IMR-90 (cell line): ENCODE data around the gene CIAO3. TPM values are rescaled to one million over a fixed set of nuclear protein-coding genes. Genes with fewer than 3 reads are reported as not detected.

ENCODE experiments used
- ATAC-seq: fragments of 200-7000 bp; cut with Tn5 transposase; 2 replicates; pipeline ENCODE4 v1.9.1; 2020; ENCODE audit warnings: low read depth, mild to moderate bottlenecking, moderate library complexity
- BruUV-seq: library from RNA; stranded (reverse); fragments of 400-500 nt; replicated peaks from 2 replicates; lab custom pipeline; 2021; lab: Mats Ljungman, UMichigan
- CTCF ChIA-PET: fragments of 300-600 bp; formaldehyde crosslinking; extraction: SDS; loops from one replicate; lab custom pipeline; 2021; ENCODE audit warnings: antibody characterized with exemption; lab: Yijun Ruan, JAX
- POLR2A ChIA-PET: fragments of 300-600 bp; sonication (Branson Sonifier 250); formaldehyde crosslinking; loops from one replicate; lab custom pipeline; 2022; ENCODE audit warnings: antibody characterized with exemption; ENCODE audit not compliant: unreplicated experiment; lab: Charles Lee
- DNase-seq: peaks from one replicate; pipeline ENCODE4 v3.0.0; 2013
- H2AFZ ChIP-seq: replicated peaks from 2 replicates; pipeline ENCODE3; 2013; ENCODE audit warnings: low read length, mild to moderate bottlenecking; ENCODE audit not compliant: poor library complexity
- H2AK5ac ChIP-seq: 2 replicates; pipeline ENCODE4 v1.6.1; 2013; ENCODE audit warnings: low read depth, low read length, inconsistent platforms
- H2AK9ac ChIP-seq: replicated peaks from 2 replicates; pipeline ENCODE3; 2013; ENCODE audit warnings: mild to moderate bottlenecking, low read depth, low read length, moderate library complexity; ENCODE audit not compliant: poor library complexity
- H2BK120ac ChIP-seq: 2 replicates; pipeline ENCODE4 v1.6.1; 2013; ENCODE audit warnings: low read depth, low read length, inconsistent platforms
- H2BK15ac ChIP-seq: 3 replicates; pipeline ENCODE4 v1.6.1; 2013; ENCODE audit warnings: low read depth, low read length, inconsistent platforms
- H2BK20ac ChIP-seq: 2 replicates; pipeline ENCODE4 v1.6.1; 2013; ENCODE audit warnings: low read depth, mild to moderate bottlenecking, inconsistent platforms, low read length, moderate library complexity
- H2BK5ac ChIP-seq: 2 replicates; pipeline ENCODE4 v1.6.1; 2013; ENCODE audit warnings: mild to moderate bottlenecking, low read depth, low read length, inconsistent platforms; ENCODE audit not compliant: poor library complexity, severe bottlenecking
- H3K14ac ChIP-seq: replicated peaks from 2 replicates; pipeline ENCODE4 v1.6.1; 2013; ENCODE audit warnings: low read depth, low read length, inconsistent platforms
- H3K18ac ChIP-seq: 2 replicates; pipeline ENCODE4 v1.6.1; 2013; ENCODE audit warnings: low read depth, low read length, control low read depth
- H3K23ac ChIP-seq: 2 replicates; pipeline ENCODE4 v1.6.1; 2013; ENCODE audit warnings: low read depth, low read length, inconsistent platforms
- H3K27ac ChIP-seq: 2 replicates; pipeline ENCODE4 v1.5.1; 2013; ENCODE audit warnings: mild to moderate bottlenecking, control low read depth, low read length; ENCODE audit not compliant: insufficient read depth
- H3K27me3 ChIP-seq: 2 replicates; pipeline ENCODE4 v1.6.1; 2013; ENCODE audit warnings: low read length; ENCODE audit not compliant: control insufficient read depth, insufficient read depth
- H3K36me3 ChIP-seq: 2 replicates; pipeline ENCODE4 v1.6.1; 2013; ENCODE audit warnings: low read length, mixed read lengths; ENCODE audit not compliant: control insufficient read depth, insufficient read depth
- H3K4ac ChIP-seq: 2 replicates; pipeline ENCODE4 v1.6.1; 2013; ENCODE audit warnings: low read depth, low read length, inconsistent platforms
- H3K4me1 ChIP-seq: 2 replicates; pipeline ENCODE4 v1.6.1; 2013; ENCODE audit warnings: low read length, mixed read lengths; ENCODE audit not compliant: control insufficient read depth, insufficient read depth
- H3K4me2 ChIP-seq: 2 replicates; pipeline ENCODE4 v1.6.1; 2013; ENCODE audit warnings: low read depth, mild to moderate bottlenecking, control low read depth, low read length, moderate library complexity
- H3K4me3 ChIP-seq: 2 replicates; pipeline ENCODE4 v1.5.1; 2013; ENCODE audit warnings: low read depth, mild to moderate bottlenecking, control low read depth, low read length, moderate library complexity; ENCODE audit not compliant: insufficient read depth
- H3K56ac ChIP-seq: 2 replicates; pipeline ENCODE4 v1.6.1; 2013; ENCODE audit warnings: low read length, inconsistent platforms; ENCODE audit not compliant: insufficient read depth; ENCODE audit errors: extremely low read depth
- H3K79me1 ChIP-seq, 2 experiments: 2 replicates each; pipeline ENCODE4 v1.6.1; 2013; ENCODE audit warnings: low read length in 2 of 2, inconsistent platforms in 1 of 2, low read depth in 1 of 2
- H3K9ac ChIP-seq: 2 replicates; pipeline ENCODE4 v1.6.1; 2013; ENCODE audit warnings: low read depth, low read length, control low read depth
- H3K9me1 ChIP-seq: 2 replicates; pipeline ENCODE4 v1.6.1; 2013; ENCODE audit warnings: low read length, inconsistent platforms; ENCODE audit not compliant: insufficient read depth
- H3K9me3 ChIP-seq: 2 replicates; pipeline ENCODE4 v1.6.1; 2013; ENCODE audit warnings: low read length; ENCODE audit not compliant: control insufficient read depth, insufficient read depth
- H4K20me1 ChIP-seq: 2 replicates; pipeline ENCODE4 v1.6.1; 2013; ENCODE audit warnings: low read length, inconsistent platforms; ENCODE audit not compliant: insufficient read depth
- H4K5ac ChIP-seq: 2 replicates; pipeline ENCODE4 v1.6.1; 2013; ENCODE audit warnings: mild to moderate bottlenecking, low read depth, low read length, control low read depth
- H4K8ac ChIP-seq, 2 experiments: 2 replicates each; pipeline ENCODE4 v1.6.1; 2013; ENCODE audit warnings: low read depth in 2 of 2, low read length in 2 of 2, control low read depth in 1 of 2, inconsistent platforms in 1 of 2
- H4K91ac ChIP-seq: 2 replicates; pipeline ENCODE4 v1.6.1; 2013; ENCODE audit warnings: low read depth, low read length, inconsistent platforms; ENCODE audit not compliant: insufficient read depth
- CTCF ChIP-seq: conservative IDR thresholded peaks from 2 replicates; pipeline ENCODE4 v1.5.1; 2012; ENCODE audit warnings: mild to moderate bottlenecking, low read depth, low read length, improper control_type of control experiment
- SMC3 ChIP-seq: fragments of 150-350 bp; IDR thresholded peaks from 2 replicates; pipeline ENCODE4 v1.6.1; 2016; ENCODE audit warnings: low read depth, mild to moderate bottlenecking, antibody characterized with exemption, low read length, moderate library complexity
- WGBS, 2 experiments: methylation state at CpG; one replicate each; pipeline versions ENCODE4 v1.1.5 to v1.1.7; 2013; ENCODE audit warnings: missing lambda C conversion rate in 2 of 2; ENCODE audit not compliant: insufficient read length in 1 of 2; ENCODE audit errors: extremely low coverage in 2 of 2; 5-methylcytosine and 5-hydroxymethylcytosine counted together
- dilution Hi-C: fragments of 300-500 bp; cut with HindIII; formaldehyde crosslinking; loops from one replicate; pipeline ENCODE4 v1.14.3; 2018; ENCODE audit warnings: low sequenced_read_pairs; ENCODE audit not compliant: unreplicated experiment
- in situ Hi-C: fragments of 300-500 bp; cut with MboI; formaldehyde crosslinking; loops from 3 replicates; pipeline ENCODE4 v1.14.3; 2019; ENCODE audit warnings: low sequenced_read_pairs, inconsistent platforms, mixed read lengths
- intact Hi-C: fragments of 100-400 bp; cut with micrococcal nuclease; formaldehyde crosslinking; loops from 2 replicates; pipeline ENCODE4 v1.10.0; 2022
- polyA plus RNA-seq, 3 experiments: library from polyadenylated mRNA; depleted of rRNA; stranded (reverse); fragments of >200 nt; gene quantifications; 2 replicates each; pipeline ENCODE4 v1.2.3, GENCODE V29; 2012; ENCODE audit warnings: low replicate concordance in 1 of 3
- total RNA-seq: library from RNA; depleted of rRNA; stranded (reverse); fragments of >200 nt; gene quantifications from 2 replicates; pipeline ENCODE4 v1.2.3, GENCODE V29; 2012

The CIAO3 gene
- total and polyA plus RNA-seq, 2 of the 4 experiments (the other 2 are of a cell fraction): 17.0 to 20.2 TPM

- no TSS peak for BruUV-seq
- dilution Hi-C loops: no loop called here
These were observed 7.2 kb downstream of the CIAO3 start for GRCh38 chr16:733382-734207.

More at GRCh38 chr16:733382-734207, 7.2 kb downstream of the CIAO3 start:
- H2AFZ ChIP-seq: no peak overlapping the region
- peaks cover 49% of the 10 kb centered on the region for H3K36me3 ChIP-seq
- no peak overlapping the region for H2BK120ac ChIP-seq
- no peak overlapping the region for H4K8ac ChIP-seq
- intact Hi-C loops (no loop called here), in situ Hi-C loops (no loop called here)
- peaks cover under 1% of the 10 kb centered on the region for H3K4me1 ChIP-seq
- POLR2A ChIA-PET: no interaction called here
- no peak overlapping the region for H3K27ac ChIP-seq
- H2AK9ac ChIP-seq: peak overlapping the region; percentile 65
- H3K4me3 ChIP-seq: no peak overlapping the region
- no peak overlapping the region for H3K4me2 ChIP-seq
- H2BK20ac ChIP-seq: no peak overlapping the region
- no peaks in the 10 kb centered on the region for H3K27me3 ChIP-seq
- no peak overlapping the region for H3K18ac ChIP-seq
- no peak for ATAC-seq
- H3K4ac ChIP-seq: no peak overlapping the region
- no peak overlapping the region for H4K5ac ChIP-seq
- no peaks in the 10 kb centered on the region for H3K9me1 ChIP-seq
- H3K23ac ChIP-seq: no peak overlapping the region
- peaks cover 0 to 4% of the 10 kb centered on the region in 2 experiments; a peak in 1 of 4 replicates for H3K79me1 ChIP-seq
- no peak overlapping the region for H4K91ac ChIP-seq
- H2BK5ac ChIP-seq: no peak overlapping the region
- 0 out of 2 replicates have a peak, but pooled peaks have one; percentile 20 for TF ChIP-seq CTCF
- TF ChIP-seq SMC3: no peak
- peaks cover under 1% of the 10 kb centered on the region; the same call in 1 of the 2 replicates for H4K20me1 ChIP-seq
- no peak for DNase-seq
- H3K56ac ChIP-seq: no peak overlapping the region
- no peak overlapping the region for H2BK15ac ChIP-seq
- H2AK5ac ChIP-seq: no peak overlapping the region
- H3K9me3 ChIP-seq: no peaks in the 10 kb centered on the region
- no peak overlapping the region for H3K9ac ChIP-seq
- H3K14ac ChIP-seq: no peak overlapping the region
- CTCF ChIA-PET: no interaction called here
- 84% methylated on average over 11 of the region's 34 CpGs; no CpG with 5 or more reads in 1 of the 2 experiments for WGBS, 2 experiments
